ENCODE measurements around the gene USP25.

USP25 gene

DNA sequence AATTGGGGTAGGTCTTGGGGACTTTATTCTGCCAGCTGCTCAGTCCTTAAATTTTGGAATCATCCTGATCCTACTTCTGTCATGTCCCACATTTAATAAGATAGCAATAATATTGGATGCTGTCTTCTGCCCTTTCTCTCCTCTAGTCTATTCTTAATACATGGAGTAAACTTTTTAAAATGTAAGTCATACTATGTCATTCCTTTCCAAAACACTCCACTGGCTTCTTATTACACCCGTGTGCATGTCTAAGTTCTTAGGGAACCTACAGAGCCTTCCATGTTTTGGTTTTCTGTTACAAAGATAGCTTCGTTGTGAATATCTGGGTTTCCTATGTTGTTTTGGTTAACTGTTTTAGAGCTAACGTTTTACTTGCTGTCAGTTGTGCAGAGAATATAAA is 35.1 kb downstream of the USP25 start:
- Histone ChIP-seq H3K27ac (no peak overlapping the region), H3K36me3 (replicated peaks) (no peaks in the 10 kb centered on the region), H3K4me3 (ENCODE audit: low read depth, low read length) (no peak overlapping the region), H3K27me3 (replicated peaks) (no peaks in the 10 kb centered on the region)
- no peak for DNase-seq
- TF ChIP-seq, protein P1, sequence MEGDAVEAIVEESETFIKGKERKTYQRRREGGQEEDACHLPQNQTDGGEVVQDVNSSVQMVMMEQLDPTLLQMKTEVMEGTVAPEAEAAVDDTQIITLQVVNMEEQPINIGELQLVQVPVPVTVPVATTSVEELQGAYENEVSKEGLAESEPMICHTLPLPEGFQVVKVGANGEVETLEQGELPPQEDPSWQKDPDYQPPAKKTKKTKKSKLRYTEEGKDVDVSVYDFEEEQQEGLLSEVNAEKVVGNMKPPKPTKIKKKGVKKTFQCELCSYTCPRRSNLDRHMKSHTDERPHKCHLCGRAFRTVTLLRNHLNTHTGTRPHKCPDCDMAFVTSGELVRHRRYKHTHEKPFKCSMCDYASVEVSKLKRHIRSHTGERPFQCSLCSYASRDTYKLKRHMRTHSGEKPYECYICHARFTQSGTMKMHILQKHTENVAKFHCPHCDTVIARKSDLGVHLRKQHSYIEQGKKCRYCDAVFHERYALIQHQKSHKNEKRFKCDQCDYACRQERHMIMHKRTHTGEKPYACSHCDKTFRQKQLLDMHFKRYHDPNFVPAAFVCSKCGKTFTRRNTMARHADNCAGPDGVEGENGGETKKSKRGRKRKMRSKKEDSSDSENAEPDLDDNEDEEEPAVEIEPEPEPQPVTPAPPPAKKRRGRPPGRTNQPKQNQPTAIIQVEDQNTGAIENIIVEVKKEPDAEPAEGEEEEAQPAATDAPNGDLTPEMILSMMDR (IDR thresholded peaks at IDR 0.05; ENCODE audit: low read depth, low read length, missing control alignments), result no peak
- in situ Hi-C loops (cut with HindIII; ENCODE audit: low pct_ligation_motif_present, low sequenced_read_pairs), result no loop called here

- no peak overlapping the region for H3K4me3 ChIP-seq (ENCODE audit: low read depth, low read length)
- TF ChIP-seq, protein P1 (IDR thresholded peaks at IDR 0.05; ENCODE audit: low read depth, low read length, missing control alignments), result no peak
- H3K27ac ChIP-seq, result no peak overlapping the region
- no peaks in the 10 kb centered on the region for H3K27me3 ChIP-seq (replicated peaks)
- in situ Hi-C loops (cut with HindIII; ENCODE audit: low pct_ligation_motif_present, low sequenced_read_pairs), result no loop called here
- no peaks in the 10 kb centered on the region for H3K36me3 ChIP-seq (replicated peaks)
- DNase-seq, result no peak
These were observed 37.3 kb downstream of the USP25 start for GRCh38 chr21:15766952-15767603.

DNA sequence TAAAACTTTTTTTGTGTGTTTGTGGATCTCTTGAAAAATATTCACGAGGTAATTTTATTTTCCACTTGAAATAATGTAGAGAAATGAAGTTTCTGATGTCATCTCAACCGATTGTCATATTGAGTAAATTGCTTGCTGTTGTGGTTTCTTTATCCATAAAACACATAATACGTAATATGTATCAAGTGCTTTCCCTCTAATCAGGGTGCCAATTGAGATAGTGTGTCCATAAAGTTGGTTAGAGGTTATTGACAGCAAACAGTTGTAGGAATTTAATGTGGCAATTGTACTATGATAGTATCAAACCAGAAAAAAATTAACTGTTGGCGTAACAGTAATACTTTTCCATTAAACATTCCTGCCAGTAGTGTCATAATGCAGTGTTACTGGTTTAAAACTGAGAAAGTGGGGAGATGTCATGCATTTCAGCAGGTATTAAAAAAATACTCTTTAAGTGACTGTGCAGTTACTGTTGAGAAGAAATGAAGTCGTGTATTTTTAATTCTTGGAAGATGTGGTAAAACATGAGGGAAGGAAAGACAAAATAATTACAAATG is 38.3 kb downstream of the USP25 start:
- Histone ChIP-seq H3K27me3 (replicated peaks) (no peaks in the 10 kb centered on the region), H3K27ac (no peak overlapping the region), H3K4me3 (ENCODE audit: low read depth, low read length) (no peak overlapping the region), H3K36me3 (replicated peaks) (no peaks in the 10 kb centered on the region)
- TF ChIP-seq, protein P1 (IDR thresholded peaks at IDR 0.05; ENCODE audit: low read depth, low read length, missing control alignments), result no peak
- DNase-seq, result no peak
- in situ Hi-C loops (cut with HindIII; ENCODE audit: low pct_ligation_motif_present, low sequenced_read_pairs), result no loop called here

- Histone ChIP-seq H3K27ac (no peak overlapping the region), H3K4me3 (ENCODE audit: low read depth, low read length) (no peak overlapping the region), H3K36me3 (replicated peaks) (no peaks in the 10 kb centered on the region), H3K27me3 (replicated peaks) (no peaks in the 10 kb centered on the region)
- TF ChIP-seq, protein P1 (IDR thresholded peaks at IDR 0.05; ENCODE audit: low read depth, low read length, missing control alignments), result no peak
- in situ Hi-C loops (cut with HindIII; ENCODE audit: low pct_ligation_motif_present, low sequenced_read_pairs), result no loop called here
- no peak for DNase-seq
These were observed 39.1 kb downstream of the USP25 start for GRCh38 chr21:15768853-15769252.

DNA sequence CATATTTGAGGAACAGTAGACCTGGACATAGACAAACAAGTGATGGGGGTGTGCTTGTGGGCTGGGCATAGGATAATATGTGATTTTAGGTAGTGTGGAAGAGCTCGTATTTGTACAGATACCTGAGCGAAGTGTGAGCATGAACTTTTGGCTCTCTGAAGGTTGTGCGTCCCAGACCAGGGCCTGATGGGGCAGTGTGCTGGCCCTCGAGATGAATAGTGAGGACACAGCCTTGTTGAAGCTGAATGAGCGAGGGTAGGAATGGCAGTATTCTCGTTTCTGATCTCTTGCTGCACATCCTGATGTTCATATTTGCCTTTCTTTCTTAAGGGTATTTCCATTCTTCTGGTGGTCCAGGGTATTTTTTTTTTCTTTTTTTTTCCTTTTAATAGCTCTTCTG is 41.5 kb downstream of the USP25 start:
- in situ Hi-C loops (cut with HindIII; ENCODE audit: low pct_ligation_motif_present, low sequenced_read_pairs), result no loop called here
- no peak for DNase-seq
- Histone ChIP-seq H3K36me3 (replicated peaks) (no peaks in the 10 kb centered on the region), H3K27me3 (replicated peaks) (no peaks in the 10 kb centered on the region), H3K4me3 (ENCODE audit: low read depth, low read length) (no peak overlapping the region), H3K27ac (no peak overlapping the region)
- TF ChIP-seq, protein P1 (IDR thresholded peaks at IDR 0.05; ENCODE audit: low read depth, low read length, missing control alignments), result no peak

GRCh38 chr21:15772654-15773053 is 42.9 kb downstream of the USP25 start:
- TF ChIP-seq, protein P1 (IDR thresholded peaks at IDR 0.05; ENCODE audit: low read depth, low read length, missing control alignments), result no peak
- H3K27ac ChIP-seq, result no peak overlapping the region
- in situ Hi-C loops (cut with HindIII; ENCODE audit: low pct_ligation_motif_present, low sequenced_read_pairs), result no loop called here
- H3K27me3 ChIP-seq (replicated peaks), result no peaks in the 10 kb centered on the region
- H3K36me3 ChIP-seq (replicated peaks), result no peaks in the 10 kb centered on the region
- H3K4me3 ChIP-seq (ENCODE audit: low read depth, low read length), result no peak overlapping the region
- DNase-seq, result peak; percentile 5
